BE2C (cell line): ENCODE measurements around the gene RHNO1.

Experiments
- DNase-seq: peaks from one replicate; pipeline ENCODE4 v3.0.0-alpha.2; 2020
- H3K27me3 ChIP-seq: fragments of 250-450 bp; sonication (Bioruptor Pico); 2 replicates; pipeline ENCODE4 v1.5.1; 2020; ENCODE audit warnings: mild to moderate bottlenecking
- H3K36me3 ChIP-seq: fragments of 250-450 bp; sonication (Bioruptor Pico); 2 replicates; pipeline ENCODE4 v1.5.1; 2020; ENCODE audit warnings: mild to moderate bottlenecking
- H3K4me1 ChIP-seq: fragments of 250-450 bp; sonication (Bioruptor Pico); 2 replicates; pipeline ENCODE4 v1.5.1; 2020
- H3K4me3 ChIP-seq: 2 replicates; pipeline ENCODE4 v1.5.1; 2011; ENCODE audit warnings: low read depth, low read length
- H3K9me3 ChIP-seq: fragments of 250-450 bp; sonication (Bioruptor Pico); 2 replicates; pipeline ENCODE4 v1.5.1; 2020
- TF ChIP-seq, protein P1 (sequence below): IDR thresholded peaks from 2 replicates; pipeline ENCODE4 v1.5.1; 2012; ENCODE audit warnings: mild to moderate bottlenecking, low read depth, low read length

Gene RHNO1

DNA sequence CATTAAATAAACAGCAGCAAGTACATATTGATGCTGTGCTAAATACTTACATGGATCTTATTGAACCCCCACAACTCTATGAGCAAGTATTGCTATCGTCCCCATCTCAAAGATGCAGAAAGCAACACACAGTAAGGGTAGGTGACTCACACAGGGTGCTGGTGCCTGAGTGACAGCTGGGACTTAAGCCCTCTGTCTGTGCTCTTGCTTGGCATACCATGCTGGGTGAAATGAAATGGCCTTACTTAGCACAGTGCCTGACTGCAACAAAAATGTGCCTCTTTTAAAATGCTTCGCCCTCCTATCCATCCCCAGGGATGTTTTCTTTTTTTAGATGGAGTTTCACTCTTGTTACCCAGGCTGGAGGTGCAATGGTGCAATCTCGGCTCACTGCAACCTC is 21.0 kb upstream of the RHNO1 start:
- no peak overlapping the region for H3K4me3 ChIP-seq
- H3K36me3 ChIP-seq, result peaks cover 22% of the 10 kb centered on the region
- H3K9me3 ChIP-seq, result no peaks in the 10 kb centered on the region
- no peaks in the 10 kb centered on the region for H3K27me3 ChIP-seq
- no peak for DNase-seq
- H3K4me1 ChIP-seq, result no peaks in the 10 kb centered on the region
- TF ChIP-seq, protein P1, sequence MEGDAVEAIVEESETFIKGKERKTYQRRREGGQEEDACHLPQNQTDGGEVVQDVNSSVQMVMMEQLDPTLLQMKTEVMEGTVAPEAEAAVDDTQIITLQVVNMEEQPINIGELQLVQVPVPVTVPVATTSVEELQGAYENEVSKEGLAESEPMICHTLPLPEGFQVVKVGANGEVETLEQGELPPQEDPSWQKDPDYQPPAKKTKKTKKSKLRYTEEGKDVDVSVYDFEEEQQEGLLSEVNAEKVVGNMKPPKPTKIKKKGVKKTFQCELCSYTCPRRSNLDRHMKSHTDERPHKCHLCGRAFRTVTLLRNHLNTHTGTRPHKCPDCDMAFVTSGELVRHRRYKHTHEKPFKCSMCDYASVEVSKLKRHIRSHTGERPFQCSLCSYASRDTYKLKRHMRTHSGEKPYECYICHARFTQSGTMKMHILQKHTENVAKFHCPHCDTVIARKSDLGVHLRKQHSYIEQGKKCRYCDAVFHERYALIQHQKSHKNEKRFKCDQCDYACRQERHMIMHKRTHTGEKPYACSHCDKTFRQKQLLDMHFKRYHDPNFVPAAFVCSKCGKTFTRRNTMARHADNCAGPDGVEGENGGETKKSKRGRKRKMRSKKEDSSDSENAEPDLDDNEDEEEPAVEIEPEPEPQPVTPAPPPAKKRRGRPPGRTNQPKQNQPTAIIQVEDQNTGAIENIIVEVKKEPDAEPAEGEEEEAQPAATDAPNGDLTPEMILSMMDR, result no peak

- H3K36me3 ChIP-seq, result peaks cover 28% of the 10 kb centered on the region
- TF ChIP-seq, protein P1, result no peak
- no peaks in the 10 kb centered on the region for H3K9me3 ChIP-seq
- no peak within 1 kb of the TSS for H3K4me3 ChIP-seq
- H3K4me1 ChIP-seq, result no peaks in the 10 kb centered on the region
- H3K27me3 ChIP-seq, result no peaks in the 10 kb centered on the region
- no peak for DNase-seq
Observed at GRCh38 chr12:2857021-2857431, 20.0 kb upstream of the RHNO1 start, which contains the start of gene TEX52. TSS of gene TEX52 (minus strand) at chr12:2857039. CDS start at chr12:2857026, 13 bp downstream.

DNA sequence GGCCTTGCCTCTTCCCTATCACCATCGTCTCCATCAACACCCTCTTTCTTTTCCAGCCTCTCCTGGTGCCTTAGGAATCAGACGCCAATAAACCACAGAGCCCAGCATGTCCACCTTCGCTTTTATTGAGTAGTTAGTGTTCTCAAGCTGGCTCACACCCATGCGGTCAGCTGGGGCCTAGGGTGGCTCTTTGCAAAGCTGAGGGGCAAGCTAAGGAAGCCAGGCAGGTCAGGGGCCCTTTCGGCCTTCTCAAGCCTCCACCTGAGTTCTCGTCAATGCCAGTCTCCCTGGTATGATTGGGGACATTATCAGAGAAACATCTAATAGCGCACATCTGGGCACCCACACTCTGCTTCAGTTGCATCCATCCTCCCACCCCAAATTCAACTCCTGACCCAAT is 19.4 kb upstream of the RHNO1 start:
- H3K4me1 ChIP-seq, result no peaks in the 10 kb centered on the region
- no peak for DNase-seq
- H3K9me3 ChIP-seq, result no peaks in the 10 kb centered on the region
- peaks cover 34% of the 10 kb centered on the region for H3K36me3 ChIP-seq
- H3K27me3 ChIP-seq, result no peaks in the 10 kb centered on the region
- TF ChIP-seq, protein P1, result no peak
- H3K4me3 ChIP-seq, result no peak overlapping the region

GRCh38 chr12:2858334-2858733 is 18.7 kb upstream of the RHNO1 start:
- Histone ChIP-seq H3K27me3 (no peaks in the 10 kb centered on the region), H3K4me1 (no peaks in the 10 kb centered on the region), H3K36me3 (peaks cover 41% of the 10 kb centered on the region), H3K4me3 (no peak overlapping the region), H3K9me3 (no peaks in the 10 kb centered on the region)
- TF ChIP-seq, protein P1, result no peak
- no peak for DNase-seq

DNA sequence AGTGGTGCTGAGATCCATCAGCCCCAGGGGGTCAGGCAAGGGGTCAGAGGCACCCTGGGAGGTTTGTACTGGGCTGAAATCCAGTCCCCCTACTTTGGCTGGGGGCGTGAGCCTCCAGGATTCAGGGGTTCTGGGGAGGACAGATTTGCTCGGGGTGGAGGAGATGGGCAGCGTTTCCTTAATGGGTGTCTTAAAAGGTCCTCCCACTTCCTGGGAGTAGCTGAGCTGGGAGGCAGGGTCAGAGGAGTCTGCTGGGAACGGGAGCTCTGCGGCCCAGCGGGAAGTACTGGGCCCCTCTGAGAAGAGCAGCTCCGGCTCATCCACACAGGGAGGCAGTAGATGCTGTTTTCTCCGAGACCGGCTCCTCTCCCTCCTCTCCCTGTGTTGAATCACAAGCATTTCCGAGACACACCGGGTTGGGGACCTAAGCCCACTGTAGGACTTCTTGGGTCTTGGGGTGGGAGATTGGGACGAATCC is 18.0 kb upstream of the RHNO1 start:
- no peaks in the 10 kb centered on the region for H3K9me3 ChIP-seq
- H3K4me3 ChIP-seq, result no peak overlapping the region
- no peaks in the 10 kb centered on the region for H3K27me3 ChIP-seq
- DNase-seq, result no peak
- TF ChIP-seq, protein P1, result no peak
- peaks cover 48% of the 10 kb centered on the region for H3K36me3 ChIP-seq
- H3K4me1 ChIP-seq, result no peaks in the 10 kb centered on the region

DNA sequence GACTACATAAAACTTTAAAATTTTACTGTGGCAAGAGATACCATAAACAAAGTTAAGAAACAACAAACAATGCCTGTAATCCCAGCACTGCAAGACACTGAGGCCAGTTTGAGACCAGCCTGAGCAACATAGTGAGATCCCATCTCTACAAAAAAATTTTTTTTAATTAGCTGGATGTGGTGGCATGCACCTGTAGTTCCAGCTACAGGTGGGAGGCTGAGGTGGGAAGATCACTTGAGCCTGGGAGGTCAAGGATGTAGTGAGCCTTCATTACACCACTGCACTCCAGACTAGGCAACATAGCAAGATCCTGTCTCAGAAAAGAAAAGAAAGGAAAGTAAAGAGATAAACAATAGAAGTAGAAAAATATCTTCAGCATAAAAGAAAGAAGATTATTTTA is 16.9 kb upstream of the RHNO1 start:
- Histone ChIP-seq H3K4me3 (no peak overlapping the region), H3K4me1 (no peaks in the 10 kb centered on the region), H3K36me3 (peaks cover 59% of the 10 kb centered on the region), H3K9me3 (no peaks in the 10 kb centered on the region), H3K27me3 (no peaks in the 10 kb centered on the region)
- DNase-seq, result no peak
- TF ChIP-seq, protein P1, result no peak
